Stimulated activated CD8-positive, alpha-beta memory T cell treated with anti-CD3 and anti-CD28 coated beads, Interleukin-15, amount 100 ng/mL, for 1 hour (primary cell): ENCODE measurements around the gene RFLNA.

ENCODE experiments used
- DNase-seq: peaks from one replicate; pipeline ENCODE4 v3.0.0-alpha.2; 2020; ENCODE audit warnings: low read depth

Gene RFLNA

GRCh38 chr12:124338876-124339603 is 44.1 kb downstream of the RFLNA start:
- DNase-seq: no peak

DNA sequence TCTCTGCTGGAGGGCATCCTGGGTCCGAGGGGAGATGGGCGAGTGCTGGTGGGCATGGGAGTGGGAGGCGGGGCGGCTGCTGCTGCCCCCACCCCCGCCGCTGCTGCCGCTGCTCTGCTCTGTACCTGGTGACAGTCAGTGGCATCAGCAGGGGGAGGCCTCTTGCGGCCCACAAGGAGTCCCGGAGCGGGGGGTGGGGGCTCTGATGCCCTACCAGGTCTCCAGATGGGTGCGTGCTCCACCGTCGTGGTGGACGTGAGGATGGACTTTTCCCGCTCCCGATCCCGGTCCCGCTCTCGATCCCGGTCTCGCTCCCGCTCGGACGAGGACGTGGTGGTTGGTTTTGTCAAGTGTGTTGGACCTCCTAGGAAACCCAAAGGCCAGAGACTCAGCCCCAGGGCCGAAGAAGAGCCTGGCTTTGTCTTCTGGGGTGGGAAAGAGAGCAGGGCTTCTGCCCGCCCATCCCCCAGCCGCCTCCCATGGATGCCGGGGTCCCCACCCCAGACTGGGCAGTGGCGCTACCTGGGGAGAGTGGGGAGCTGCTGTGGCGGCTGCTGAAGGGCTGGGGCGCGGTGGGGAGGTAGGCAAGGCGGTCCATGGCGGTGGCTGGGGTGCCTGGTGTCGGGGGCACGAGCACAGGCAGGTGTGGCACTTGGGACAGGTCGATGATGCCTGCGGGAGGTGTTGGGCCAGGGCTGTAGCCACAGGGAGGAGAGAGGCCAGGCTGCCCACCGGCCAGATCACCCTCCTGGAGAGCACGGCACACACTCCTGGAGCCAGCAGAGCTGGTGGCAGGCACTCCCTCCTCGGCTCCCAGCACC is 45.4 kb downstream of the RFLNA start:
- DNase-seq: no peak

DNA sequence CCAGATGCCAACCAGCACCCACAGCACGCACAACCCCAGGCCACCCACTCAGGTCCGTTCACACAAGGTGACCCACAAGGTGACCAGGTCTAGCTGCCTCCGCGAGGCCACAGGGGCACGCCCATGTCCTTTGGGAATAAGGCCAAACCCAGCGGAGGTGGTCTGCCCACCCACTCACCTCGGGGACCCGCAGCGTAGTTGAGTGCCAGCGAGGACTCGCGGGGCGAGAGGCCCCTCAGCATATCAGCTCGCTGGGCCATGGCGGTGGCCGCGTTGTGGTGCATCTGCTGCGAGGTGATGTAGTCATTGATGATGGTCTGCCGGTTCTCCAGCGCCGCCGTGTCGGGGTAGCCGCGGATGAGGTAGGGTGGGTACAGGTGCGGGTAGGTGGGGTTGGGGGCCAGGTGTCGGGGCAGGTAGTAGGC is 46.8 kb downstream of the RFLNA start:
- no peak for DNase-seq

DNA sequence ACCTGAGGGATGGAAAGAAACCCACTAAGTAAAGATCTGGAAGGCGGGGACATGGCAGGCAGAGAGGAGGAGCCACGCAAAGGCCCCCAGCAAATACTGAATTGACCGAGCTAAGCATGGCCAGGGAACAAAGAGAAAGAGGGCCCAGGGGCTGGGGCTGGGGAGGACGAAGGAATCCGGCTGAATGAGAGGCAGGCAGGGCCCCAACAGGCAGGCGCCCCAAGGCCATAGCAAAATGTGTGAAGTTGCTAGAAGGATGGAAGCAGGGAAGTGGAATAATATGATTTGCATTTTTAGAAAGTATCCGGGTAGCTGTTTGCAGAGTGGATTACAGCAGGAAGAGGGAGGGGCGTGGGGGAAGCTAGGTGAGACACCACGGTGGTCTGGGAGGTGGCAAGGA is 49.1 kb downstream of the RFLNA start:
- no peak for DNase-seq

- DNase-seq: no peak
Measured at GRCh38 chr12:124344526-124344925, 49.6 kb downstream of the RFLNA start.

DNA sequence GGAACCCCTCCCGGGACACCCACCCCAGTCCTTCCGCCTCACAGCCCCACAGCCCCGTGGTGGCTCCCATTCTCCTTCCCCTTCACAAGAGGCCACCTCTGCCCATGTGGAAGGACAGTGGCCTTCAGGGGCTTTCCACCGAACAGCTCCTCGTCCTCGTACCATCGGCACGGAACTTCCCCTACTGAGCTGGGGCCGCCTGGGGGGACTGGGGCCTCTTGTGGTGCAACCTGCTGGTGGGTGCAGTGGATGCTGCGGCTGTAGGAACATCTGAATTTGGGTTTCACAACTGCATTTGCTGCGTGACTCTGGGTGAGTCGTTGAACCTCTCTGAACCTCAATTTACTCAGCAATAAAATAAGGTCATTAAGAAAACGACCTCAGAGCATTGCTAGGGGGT is 50.9 kb downstream of the RFLNA start:
- DNase-seq: no peak

DNA sequence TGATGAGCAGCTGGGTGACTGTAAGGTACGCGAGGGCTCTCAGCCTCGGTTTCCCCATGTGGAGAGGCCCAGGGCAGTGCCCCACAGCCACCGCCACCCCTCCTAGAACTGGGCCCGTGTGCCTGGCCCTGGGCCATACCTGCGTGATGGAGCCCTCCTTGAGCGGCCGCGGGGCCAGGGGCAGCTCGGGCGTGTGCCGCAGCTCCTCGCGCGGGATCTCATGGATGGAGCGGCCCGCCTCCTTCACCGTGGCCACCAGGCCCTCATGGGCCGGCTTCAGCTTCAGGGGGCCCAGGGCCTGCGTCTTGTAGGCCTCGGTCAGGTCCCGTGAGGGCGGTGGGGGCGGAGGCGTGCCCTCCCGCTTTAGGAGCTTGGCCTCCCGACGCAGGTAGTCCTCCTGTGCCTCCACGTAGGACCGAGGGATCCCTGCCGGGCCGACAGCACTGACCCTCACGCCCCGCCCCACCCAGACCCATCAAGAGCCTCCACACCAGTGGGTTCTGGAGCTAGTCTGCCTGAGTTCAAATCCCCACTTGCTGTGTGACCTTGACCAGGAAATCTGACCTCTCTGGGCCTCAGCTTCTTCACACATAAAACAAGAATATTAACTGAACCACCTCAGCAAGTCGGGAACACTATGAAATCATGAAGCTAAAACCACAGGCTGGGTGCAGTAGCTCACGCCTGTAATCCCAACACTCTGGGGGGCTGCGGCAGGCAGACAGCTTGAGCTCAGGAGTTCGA is 51.7 kb downstream of the RFLNA start:
- DNase-seq: no peak

GRCh38 chr12:124347335-124347734 is 52.4 kb downstream of the RFLNA start:
- no peak for DNase-seq

GRCh38 chr12:124347805-124348658 is 53.1 kb downstream of the RFLNA start:
- no peak for DNase-seq

- no peak for DNase-seq
Measured at GRCh38 chr12:124348659-124349380, 53.9 kb downstream of the RFLNA start.

GRCh38 chr12:124350491-124350890 is 55.6 kb downstream of the RFLNA start:
- DNase-seq: no peak

DNA sequence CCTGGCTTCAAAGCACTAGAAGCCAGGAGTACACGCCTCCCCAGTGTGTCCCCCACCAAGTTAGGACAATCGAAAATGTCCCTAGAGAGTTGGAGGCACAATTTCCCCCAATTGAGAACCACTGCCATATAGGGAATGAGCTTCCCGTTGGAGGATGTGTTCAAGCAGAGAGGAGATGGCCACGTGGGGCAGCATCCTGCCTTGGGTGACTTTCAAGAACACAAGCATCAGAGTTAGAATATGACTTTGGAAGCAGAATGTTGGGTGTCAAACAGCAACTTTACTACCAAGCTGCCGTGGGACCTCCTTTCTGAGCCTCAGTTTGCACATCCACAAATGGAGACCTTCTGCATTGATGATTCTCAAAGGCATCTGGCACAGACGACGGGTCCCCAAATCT is 56.5 kb downstream of the RFLNA start:
- no peak for DNase-seq

DNA sequence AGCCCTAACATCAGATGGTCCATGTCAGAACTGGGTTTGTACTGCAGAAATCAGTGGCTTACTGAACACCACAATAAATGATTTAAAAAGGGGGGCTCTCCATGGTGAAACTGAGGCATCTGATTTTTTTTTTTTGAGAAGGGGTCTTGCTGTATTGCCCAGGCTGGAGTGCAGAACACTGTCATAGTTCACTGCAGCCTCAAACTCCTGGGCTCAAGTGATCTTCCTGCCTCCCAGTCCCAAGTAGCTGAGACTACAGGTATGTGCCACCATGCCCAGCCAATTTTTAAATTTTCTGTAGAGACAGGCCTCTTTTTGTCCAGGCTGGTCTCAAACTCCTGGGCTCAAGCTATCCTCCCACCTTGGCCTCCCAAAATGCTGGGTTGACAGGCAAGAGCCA is 57.4 kb downstream of the RFLNA start:
- DNase-seq: no peak

- DNase-seq: no peak
Measured at GRCh38 chr12:124352839-124353238, 57.9 kb downstream of the RFLNA start.

- no peak for DNase-seq
Measured at GRCh38 chr12:124354400-124354799, 59.5 kb downstream of the RFLNA start.

DNA sequence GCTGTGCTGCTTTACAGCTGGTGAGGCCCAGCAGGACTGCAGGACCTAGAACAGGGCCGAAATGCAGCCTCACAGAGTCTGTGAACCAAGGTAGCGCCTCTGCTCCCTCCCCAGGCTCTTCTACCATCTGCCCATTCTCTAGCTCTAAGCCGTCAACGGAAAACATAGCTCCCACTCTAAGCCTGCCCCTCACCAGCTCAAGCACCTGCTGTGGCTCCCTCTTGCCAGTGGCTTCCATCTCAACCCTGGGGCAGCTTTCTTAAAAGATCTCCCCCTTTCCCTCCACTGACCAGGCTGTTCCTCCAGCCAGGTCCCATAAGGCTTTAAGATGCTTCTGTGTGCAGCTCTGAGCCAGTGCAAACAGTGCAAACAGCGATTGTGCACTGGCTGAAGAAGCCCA is 61.3 kb downstream of the RFLNA start:
- no peak for DNase-seq

- no peak for DNase-seq
Measured at GRCh38 chr12:124357616-124358015, 62.7 kb downstream of the RFLNA start.

- no peak for DNase-seq
Measured at GRCh38 chr12:124358572-124358971, 63.7 kb downstream of the RFLNA start.

DNA sequence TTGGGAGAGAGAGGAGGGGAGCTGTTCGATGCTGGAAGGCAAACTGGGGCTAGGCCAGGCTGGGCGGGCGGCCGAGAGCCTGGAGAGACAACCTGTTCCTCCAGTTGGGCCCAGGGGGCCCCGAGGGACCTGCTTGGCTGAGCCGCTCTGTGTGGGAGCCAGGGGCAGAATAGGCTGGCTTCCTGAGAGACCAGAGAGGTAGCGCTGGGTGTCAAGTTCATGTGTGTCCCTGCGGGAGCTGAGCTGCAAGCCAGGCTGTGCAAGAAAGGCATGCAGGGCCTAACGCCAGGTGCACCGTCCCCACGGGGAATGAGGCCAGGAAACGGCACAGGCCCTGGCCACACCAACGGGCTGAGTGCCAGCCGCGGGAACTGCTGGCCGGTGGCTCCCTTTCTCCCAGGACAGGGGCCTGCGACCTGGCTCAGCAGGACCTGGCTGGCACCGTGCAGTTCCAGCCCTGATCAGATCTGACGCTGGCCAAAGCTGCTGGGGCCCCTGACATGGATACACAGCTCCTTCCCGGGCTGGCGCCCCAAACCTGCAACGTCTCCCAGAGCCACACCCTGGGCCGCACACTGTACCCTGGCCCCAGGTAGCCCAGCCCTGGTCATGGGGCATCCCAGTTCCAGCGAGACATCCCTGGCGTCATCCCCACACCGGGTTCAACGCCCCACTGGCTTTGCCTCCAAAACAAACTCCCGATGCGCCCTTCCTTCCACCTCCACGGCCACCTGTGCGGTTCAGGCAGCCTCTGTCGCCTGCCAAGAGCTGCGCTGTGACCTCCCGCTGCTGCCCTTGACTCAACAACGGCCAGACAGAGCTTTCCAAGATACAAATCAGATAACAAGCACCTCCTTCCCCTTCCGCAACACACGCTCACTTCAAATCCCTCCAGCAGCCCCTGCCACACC is 65.0 kb downstream of the RFLNA start:
- no peak for DNase-seq
